HG03139 (cell line): ENCODE data around the gene RFT1.

ENCODE experiments used
- ATAC-seq: cut with Tn5 transposase; IDR thresholded peaks from one replicate; pipeline ENCODE4 v1.9.1; 2021; ENCODE audit not compliant: unreplicated experiment

Gene RFT1

DNA sequence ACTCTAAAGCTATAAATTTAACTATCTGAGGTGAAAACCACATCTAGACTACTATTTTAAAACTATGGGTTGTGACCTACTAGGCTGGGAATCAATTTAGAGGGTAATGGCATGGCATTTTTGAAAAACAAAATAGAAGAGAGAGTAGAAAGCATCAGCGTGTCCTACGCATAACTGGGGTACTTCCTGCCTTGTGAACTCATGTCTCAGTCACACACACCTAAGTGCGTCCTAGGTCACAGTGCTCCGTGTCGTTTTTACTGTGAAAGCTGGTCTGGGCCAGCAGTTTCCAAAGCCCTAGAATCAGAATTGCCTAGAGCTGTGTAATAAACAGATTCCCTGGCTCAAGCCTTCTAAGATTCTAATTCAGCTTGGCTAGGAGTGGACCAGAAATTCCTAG, 32.3 kb downstream of the RFT1 start:
- ATAC-seq, result no peak

DNA sequence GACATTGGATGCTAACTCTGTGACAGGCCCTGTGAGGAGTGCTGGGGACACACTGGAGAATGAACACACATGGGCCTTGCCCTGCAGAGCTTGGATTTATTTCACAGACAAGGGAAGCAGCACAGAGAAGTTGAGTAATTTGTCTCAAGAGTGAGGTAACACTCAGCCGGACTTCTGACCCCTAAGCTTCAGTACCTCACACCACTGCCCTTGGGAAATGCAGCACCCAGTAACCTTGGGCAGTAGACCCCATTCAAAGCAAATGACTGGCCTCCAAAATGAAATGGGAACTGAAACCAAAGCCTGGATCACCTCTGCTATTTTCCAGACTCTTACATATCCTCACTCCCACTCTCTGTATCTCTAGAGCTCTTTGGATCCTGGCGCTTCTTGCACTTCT, 37.3 kb downstream of the RFT1 start:
- ATAC-seq, result no peak

DNA sequence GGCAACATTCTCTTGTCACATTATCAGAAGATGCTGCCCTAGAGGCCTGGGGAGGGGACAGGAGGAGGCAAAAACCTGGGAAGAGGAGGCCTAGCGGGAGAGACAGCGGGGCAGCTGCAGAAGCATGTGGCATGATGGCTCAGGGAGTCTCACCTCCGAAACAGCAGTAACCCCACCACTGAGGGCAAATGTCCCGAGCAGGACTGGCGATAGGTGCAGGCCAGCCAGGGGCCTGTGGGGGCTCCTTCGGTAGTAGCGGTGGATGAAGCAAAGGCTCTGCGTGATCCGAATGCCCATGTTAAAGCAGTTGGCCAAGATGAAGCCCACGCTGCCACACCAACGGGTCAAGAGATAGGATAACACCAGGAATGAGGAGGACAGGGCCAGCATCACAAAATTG, 38.0 kb downstream of the RFT1 start:
- ATAC-seq, result no peak

DNA sequence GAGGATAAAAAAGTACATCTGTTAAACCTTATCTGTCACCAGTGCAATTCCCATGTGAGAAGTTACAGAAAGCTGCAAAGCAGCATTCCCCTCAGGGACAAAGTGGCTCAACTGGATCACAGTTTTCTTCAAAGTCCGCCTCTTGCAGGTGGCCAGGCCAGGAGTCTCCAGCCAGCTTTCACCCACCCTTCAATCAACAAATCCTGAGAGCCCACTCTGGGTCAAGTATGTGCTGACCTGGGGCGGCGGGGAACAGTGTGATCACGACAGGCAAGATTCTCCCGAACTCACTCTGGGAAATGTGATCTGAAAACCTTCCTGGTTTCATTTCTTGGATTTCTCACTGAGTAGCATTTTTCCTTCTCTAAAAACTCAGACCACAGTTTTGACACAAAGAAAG, 39.2 kb downstream of the RFT1 start:
- no peak for ATAC-seq

DNA sequence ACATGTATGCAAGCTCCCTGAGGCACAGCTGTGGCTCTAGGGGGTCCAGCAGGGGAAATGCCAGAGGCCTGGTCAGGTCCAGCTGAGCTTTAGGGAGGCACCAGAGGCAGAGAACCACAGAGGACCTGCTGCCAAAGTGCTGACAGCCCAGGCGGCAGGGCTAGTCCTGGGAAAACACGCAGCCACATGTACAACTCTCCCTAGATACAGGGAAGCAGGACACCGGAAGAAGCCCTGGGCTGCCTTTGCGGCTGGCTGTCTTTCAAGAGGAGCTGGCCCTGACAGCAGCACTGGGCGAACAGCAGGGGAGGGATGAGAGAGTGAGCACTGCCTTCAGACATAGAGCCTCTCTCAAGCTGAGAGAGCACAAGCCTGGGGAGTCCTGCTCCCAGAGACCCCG, 40.7 kb downstream of the RFT1 start:
- no peak for ATAC-seq

DNA sequence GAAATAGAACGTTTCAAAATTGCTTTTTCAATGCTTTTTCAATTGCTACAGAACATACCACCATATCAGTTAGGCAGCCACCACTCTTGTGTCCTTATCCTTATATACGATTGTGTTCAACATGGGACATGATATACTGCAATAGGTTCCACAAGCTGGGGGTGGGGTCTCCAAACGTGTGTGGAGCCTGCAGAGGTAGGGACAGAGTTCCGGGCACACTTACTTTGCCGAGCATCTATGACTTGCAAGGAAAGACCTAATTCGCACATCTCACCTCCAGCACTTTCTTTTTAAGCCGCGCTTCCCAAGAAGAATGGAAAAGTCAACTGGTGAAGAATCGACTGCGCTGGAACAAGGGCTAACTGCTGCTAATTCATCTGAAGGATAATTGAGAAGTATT, 44.8 kb downstream of the RFT1 start:
- ATAC-seq, result no peak

DNA sequence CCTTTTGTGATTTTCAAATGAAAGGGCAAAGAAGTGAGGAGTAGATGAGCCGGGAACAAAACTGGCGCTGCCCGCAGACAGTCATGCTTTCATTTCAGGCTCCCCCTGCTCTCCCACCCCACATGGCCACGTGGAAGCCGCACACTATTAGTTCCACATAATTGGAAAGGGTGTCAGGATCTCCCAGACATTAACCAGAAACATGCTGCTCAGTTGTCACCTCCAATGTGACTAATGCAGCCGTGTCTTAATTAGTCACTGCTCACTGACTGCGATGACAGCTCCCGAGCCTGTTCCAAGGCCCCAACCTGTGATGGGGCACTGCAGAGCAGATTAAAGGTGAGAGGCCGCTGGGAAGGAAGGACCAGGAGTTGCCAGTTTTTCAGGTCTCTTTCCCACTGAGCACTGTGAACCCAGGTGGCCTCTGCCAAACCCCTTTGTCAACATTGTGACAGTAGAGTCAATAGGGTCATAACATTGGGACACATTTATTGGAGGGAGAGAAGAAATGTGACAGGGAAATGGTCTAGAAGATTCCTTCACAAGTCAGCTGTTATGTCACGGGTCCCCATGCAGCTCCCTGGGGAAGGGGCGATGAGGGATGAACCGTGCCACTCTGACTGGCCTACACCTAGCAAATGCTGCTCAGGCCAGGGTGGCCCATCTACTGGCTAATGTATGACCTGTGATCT, 45.8 kb downstream of the RFT1 start:
- ATAC-seq, result no peak

DNA sequence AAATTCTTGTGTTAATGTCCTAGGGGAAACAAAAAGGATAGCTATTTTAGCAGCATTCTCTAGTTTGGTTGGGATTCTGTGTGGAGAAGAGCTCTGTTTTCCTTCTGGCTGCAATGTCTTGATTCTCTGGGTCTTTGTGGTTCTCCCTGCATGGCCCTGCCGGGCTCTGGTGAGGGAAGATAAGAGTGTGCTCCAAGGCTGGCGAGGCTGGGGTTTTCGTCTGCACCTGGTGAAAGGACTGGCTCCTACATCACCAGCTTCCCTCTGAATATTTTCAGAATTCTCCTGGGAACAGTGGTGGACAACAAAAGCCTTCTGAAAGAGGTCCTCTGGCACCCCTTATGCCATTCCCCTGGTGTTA, 46.3 kb downstream of the RFT1 start:
- no peak for ATAC-seq

DNA sequence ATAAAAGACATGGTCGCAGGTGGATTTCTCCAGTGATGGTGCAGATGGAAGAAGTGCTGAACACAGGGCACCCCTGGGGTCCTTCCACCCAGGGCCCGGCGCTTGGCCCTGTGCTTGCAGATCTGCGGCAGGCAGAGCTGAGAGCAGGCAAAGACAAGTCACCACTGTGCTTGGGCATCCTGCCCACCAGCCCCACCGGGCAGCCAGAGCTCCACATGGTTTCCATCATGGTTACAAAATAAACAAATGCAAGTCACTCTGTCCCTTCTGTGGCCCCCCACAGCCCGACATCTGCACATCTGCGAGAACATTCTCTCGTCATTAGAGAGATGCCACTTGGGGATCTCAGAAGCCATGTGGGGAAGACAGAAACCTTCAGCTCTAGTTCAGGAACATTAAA, 46.7 kb downstream of the RFT1 start:
- no peak for ATAC-seq

DNA sequence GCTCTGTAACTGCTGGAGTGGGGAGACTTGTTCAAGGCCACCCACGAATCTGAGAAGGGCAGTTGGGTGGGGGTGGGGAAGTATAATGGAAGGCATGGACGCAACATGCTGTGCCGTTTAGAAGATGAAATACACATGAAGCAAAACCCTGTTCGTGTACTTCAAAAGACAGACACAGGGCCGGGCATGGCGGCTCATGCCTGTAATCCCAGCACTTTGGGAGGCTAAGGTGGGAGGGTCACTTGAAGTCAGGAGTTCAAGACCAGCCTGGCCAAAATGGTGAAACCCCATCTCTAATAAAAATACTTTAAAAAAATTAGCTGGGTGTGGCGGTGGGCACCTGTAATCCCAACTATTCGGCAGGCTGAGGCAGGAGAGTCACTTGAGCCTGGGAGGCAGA, 47.5 kb downstream of the RFT1 start:
- no peak for ATAC-seq

DNA sequence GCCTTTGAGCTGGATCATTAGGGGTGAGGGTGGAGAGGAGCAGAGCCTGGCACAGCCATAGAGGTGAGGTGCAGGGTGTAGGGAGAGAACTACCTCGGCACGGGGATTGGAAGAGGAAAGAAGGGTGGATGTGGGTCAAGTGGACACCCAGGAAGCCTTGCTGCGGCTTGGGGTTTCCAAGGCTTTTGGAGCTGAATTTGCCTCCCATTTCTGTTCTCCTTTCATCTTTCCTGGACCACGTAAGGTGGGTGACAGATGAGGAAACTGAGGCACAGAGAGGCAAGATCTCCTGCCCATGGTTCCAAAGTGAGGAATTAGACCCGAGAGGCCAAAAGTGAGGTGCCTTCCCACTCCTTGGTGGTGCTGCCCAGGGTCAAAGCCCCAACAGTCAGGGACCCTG, 48.9 kb downstream of the RFT1 start:
- ATAC-seq, result no peak

DNA sequence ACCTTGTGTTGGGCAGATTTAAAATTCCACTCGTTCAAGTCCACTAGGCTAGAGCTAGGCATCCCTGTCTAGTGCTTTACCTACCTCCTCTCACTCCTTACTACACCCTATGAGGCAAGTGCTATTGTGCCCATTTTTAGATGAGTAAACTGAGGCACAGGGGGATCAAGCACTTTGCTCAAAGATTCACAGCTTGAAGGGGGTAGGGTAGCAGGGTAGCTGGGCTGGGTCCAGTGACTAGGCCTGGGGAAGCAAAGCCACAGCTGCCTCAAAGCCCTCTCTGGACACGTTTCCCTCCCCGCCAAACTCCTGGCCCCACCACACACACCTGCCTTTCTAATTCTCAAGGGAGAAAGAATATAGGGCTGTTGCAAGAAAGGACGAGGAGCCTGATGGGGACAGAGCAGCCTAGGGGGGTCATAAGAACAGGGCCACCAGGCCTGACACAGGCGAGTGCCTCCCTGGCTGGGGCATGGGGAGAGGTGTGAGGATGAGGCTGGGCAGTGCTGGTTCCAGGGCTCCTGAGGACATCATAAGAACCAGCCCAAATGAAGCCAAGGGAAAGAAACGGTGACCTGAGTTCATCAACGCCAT, 49.5 kb downstream of the RFT1 start:
- ATAC-seq, result no peak

DNA sequence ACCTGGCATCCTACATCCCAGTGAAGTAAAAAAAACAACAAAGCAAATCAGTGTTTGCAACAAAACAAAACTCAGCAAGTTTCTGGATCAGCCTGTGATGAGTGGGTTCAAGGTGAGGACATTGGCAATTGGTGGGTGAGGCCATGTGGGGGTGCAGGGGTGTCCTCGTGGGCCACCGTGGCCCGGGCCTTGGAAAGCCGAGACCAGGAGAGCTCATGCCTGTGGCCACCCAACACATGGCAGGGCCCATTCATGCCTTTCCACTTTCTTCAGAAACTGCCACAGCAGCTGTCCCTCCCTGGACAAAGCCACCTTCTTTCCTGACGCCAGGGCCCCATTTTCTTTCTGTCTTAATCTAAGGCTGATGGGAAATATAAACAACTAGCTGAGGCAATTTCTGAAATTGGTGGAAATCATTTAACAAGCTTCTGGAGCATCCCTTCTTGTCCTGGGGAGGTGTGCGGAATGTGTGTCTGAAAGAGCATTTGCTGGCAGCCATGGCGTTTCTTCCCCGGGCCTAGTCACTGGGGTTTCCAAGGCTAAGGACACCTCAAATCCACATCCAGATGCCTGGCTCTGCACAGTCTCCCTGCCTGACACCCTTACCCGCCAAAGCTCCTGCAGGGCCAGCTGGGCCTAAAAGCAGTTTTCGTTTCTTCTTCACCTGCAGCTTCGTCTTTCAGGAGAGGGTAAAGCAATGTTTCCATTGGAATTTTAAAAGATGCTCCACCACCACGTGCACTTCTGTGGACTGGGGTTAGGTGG, 50.3 kb downstream of the RFT1 start:
- no peak for ATAC-seq

DNA sequence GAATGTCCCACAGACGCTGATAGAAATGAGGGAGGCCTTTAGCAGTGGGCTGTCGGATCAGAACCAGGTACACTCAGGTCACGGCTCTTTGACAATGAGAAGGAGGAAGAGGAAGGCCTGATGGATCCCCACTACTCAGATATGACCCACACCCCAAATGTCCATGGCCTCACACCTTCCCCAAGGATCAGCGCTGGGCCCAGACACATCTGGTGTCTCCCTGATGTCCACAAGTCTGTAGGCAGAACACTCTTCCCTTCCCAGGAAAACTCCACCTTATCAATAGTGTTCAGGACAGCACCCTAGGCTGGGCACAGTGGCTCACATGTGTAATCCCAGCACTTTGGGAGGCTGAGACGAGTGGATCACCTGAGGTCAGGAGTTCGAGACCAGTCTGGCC, 51.1 kb downstream of the RFT1 start:
- no peak for ATAC-seq

DNA sequence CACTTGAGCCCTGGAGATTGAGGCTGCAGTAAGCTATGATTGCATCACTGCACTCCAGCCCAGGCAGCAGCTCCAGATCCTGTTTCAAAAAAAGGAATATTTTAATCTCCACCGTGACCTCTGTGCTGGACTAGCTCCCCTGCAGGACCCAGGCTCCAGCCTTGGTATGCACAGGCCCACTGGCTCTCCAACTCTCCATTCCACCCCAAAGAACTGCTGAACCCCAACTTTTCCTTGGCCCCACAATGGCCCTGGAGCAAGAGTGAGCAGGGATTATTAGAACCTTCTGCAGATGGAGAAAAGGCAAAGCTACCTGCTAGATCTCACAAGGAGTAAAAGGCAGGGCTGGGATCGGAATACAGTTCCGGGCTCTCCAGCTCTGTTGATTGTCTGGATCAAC, 51.6 kb downstream of the RFT1 start:
- ATAC-seq, result no peak

DNA sequence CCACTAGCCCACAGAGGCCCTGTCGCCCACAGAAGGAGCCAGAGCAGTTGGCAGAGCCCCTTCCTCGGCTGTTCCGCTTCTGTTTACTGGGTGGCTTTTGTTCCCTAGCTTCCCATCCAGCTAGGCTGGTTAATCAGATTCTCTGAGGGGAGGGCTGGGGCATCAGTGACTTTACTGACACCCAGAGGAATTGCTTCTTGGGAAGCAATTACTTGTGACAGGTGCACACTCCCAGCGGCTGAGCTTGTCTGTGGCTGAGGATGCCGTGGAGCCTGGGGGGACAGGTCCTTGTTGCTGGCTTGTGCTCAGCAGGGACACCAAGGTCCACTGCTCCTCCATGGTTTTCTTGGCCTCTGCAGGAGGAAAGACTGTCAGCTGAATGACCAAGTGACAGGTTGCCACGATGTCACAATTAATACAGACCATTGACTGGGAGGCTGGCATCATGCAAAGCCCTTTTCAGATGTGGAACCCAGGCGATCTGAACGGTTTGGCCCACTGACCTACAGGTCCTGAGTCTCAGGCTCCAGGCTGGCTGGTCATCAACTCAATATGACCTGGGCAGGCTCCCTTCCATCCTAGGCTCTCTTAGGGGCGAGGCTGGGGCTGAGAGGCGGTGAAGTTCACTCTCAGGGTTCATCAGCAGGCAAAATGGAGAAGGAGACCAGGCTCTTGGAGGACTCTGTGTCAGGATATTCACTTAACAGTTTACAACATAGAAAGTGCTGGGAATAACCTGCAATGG, 52.6 kb downstream of the RFT1 start:
- ATAC-seq, result no peak

DNA sequence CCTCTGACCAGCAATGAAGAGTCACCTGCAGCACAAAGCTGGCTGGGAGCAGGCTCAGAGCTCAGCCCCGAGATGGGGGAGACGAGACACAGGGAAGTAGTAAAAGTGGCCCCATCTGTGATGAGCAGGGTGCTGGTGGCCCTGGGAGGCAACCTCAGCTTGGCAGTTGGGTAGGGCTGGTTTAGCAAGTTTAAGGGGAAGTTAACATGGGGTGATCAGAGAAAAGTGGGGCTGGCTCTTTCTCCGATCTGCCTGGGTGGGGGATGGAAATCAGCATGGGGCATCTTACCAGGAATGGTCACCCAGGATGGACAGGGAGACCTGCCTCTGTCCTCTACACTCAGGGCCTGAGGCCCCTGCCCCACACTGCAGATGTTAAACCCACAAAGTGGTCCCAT, 54.5 kb downstream of the RFT1 start:
- ATAC-seq, result no peak

DNA sequence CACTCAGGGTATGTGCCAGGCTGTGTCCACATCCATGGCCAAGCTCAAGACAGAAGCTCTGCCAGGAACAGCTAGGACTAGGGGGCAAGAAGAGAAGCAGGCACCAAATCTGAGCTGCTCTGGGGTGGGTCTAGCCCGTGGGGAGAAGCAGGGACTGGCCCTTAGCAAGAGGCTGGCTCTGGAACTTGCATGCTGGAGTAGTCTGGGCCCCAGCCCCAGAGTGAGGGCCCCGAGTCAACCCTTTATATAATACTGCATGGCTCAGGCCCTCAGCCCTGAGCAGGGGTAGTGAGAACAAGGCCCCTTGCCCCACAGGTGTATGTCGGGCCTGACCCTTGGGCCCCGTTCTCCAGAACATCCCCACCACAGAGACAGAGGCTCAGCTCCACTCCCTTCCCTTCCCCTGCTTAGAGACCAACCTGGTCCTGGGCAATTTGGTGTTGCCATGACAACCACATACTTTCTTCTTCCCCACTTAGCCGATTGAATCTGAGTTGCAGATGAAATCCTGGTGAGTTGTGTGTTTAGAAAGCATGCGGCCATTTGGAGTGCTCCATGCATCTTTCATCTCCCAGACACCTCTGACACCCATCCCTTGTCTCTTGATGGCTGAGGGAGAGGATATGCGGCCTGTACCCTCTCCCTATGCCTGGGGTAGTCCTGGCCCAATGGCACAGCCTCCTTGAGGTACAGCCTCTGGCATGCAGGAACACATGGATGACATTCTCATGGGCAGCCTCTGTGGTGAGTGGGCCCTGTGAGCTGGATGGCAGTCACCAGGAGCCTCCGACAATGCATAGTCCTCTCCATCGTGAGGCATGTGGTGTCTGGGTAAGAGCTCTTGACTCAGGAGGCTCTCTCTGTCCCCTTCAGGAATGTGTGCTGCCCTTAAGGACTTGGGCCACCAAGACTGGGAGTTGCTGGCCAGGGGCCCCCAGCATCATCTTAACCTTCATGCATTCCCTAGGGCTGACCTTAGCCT, 55.2 kb downstream of the RFT1 start:
- no peak for ATAC-seq

DNA sequence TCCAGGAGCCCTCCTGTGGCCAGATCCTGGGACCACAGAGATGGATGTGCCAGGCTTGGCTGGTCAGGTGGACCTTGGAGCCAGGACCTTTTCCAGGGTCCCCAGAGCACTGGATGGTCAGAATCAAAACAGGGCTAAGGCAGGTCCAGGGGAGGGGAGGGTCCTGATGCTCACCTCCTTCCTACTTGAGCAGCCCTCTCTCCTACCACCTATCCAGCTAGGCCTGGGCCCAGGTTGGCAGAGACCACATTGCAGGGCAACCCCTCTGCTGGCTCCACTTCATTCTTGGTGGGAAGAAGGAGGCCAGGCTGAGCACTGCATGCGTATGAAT, 55.9 kb downstream of the RFT1 start:
- no peak for ATAC-seq

DNA sequence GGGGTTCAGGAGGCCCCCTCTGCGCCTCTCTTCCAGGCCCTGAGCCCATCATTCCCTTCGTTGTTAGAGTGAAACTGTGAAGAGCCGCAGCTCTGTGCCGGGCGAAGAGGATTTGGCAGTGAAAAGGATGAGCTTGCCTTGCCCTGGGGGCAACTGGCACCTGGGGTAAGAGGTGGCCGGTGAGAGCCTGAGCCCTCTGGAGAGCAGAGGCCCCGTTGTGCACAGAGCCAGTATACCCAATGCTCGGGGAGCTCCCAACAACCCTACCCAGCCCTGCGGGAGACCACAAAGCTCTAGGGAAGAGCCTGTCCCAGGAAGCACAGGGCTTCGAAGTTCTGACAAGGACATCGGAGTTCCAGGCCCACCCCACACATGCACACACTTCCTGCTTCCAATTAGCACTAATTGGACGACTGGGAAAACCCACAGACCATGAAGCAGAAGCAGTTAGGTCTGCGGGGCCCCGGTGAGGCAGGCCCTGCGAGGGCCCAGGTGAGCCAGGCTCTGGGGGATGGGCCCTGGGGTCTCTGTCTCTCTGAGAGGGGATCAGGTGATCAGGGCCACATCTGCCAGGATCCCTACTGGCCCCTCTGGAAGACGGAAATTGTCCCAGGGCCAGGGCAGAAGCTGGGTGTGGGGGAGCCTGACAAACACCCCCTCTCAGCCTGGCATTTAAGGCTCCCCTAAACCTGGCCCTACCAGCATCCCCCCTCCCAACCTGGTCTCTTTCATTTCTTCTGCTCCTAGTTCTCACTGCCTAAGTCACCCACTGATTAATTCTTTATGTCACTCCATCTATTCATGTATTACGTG, 56.5 kb downstream of the RFT1 start:
- no peak for ATAC-seq
